A549 (cell line): Measurements from ENCODE around the gene TAF1. TPM values are rescaled to one million over a fixed set of nuclear protein-coding genes. Genes with fewer than 3 reads are reported as not detected.

Source experiments
- ATAC-seq, 2 experiments: fragments of 200-7000 bp in 1 of 2; fragments of >200 bp in 1 of 2; cut with Nextera tagmentation in 1 of 2; cut with Tn5 transposase in 1 of 2; 3 replicates each; pipeline versions ENCODE4 v1.8.0 to v1.9.1; 2018 to 2020; ENCODE audit warnings: mild to moderate bottlenecking in 1 of 2, moderate library complexity in 1 of 2
- CTCF ChIA-PET: fragments of 300-600 bp; sonication (Branson Sonifier 250); formaldehyde crosslinking; extraction: SDS; loops from one replicate; lab custom pipeline; 2021; ENCODE audit warnings: antibody characterized with exemption, inconsistent platforms; lab: Yijun Ruan, JAX
- POLR2A ChIA-PET: fragments of 350-600 bp; formaldehyde crosslinking; extraction: SDS; loops from one replicate; lab custom pipeline; 2021; ENCODE audit warnings: antibody characterized with exemption, inconsistent platforms; lab: Yijun Ruan, JAX
- DNase-seq, 2 experiments: peaks; one replicate each; pipeline versions ENCODE4 v3.0.0 to v3.0.0-alpha.2; 2011 to 2016; ENCODE audit warnings: low read depth in 1 of 2, low spot score in 1 of 2
- FAIRE-seq: peaks from 2 replicates; lab custom pipeline; 2011; peaks lifted over from hg19 to GRCh38; lab: Jason Lieb, UNC
- H3K27ac ChIP-seq, 2 experiments: fragments of >200 bp; sonication (Bioruptor Twin); formaldehyde crosslinking; 3 replicates each; pipeline ENCODE4 v1.5.1; 2016 to 2017
- H3K4me1 ChIP-seq: fragments of >200 bp; sonication (Bioruptor Twin); formaldehyde crosslinking; 3 replicates; pipeline ENCODE4 v1.6.1; 2016
- H3K4me2 ChIP-seq: fragments of >200 bp; sonication (Bioruptor Twin); formaldehyde crosslinking; 3 replicates; pipeline ENCODE4 v1.6.1; 2016
- H3K4me3 ChIP-seq: fragments of >200 bp; sonication (Bioruptor Twin); formaldehyde crosslinking; 3 replicates; pipeline ENCODE4 v1.5.1; 2016
- H3K9me3 ChIP-seq: fragments of >200 bp; sonication (Bioruptor Twin); formaldehyde crosslinking; 3 replicates; pipeline ENCODE4 v1.6.1; 2016
- CBX2 ChIP-seq: fragments of 200-600 bp; sonication (generic); IDR thresholded peaks from 2 replicates; pipeline ENCODE4 v1.6.1; 2016; ENCODE audit warnings: low read depth, mild to moderate bottlenecking, borderline replicate concordance
- CBX8 ChIP-seq: fragments of 200-600 bp; sonication (generic); IDR thresholded peaks from 2 replicates; pipeline ENCODE4 v1.6.1; 2016
- EHF ChIP-seq: fragments of 250-450 bp; sonication (Bioruptor Pico); IDR thresholded peaks from 2 replicates; pipeline ENCODE4 v1.5.0; 2020; ENCODE audit warnings: mild to moderate bottlenecking
- EHMT2 ChIP-seq: fragments of 200-600 bp; sonication (generic); IDR thresholded peaks from 2 replicates; pipeline ENCODE4 v1.6.1; 2016; ENCODE audit warnings: antibody characterized with exemption, low read depth, mild to moderate bottlenecking, moderate library complexity
- ESRRA ChIP-seq: fragments of 150-350 bp; IDR thresholded peaks from 2 replicates; pipeline ENCODE4 v1.6.1; 2014; ENCODE audit warnings: mild to moderate bottlenecking, low read length, borderline replicate concordance
- FOSB ChIP-seq: fragments of 250-450 bp; sonication (Bioruptor Pico); IDR thresholded peaks from 2 replicates; pipeline ENCODE4 v1.5.0; 2020; ENCODE audit warnings: mild to moderate bottlenecking, moderate library complexity
- FOSL2 ChIP-seq, 2 experiments: fragments of 450-650 bp in 1 of 2; fragments of >200 bp in 1 of 2; sonication (Bioruptor Twin) in 1 of 2; formaldehyde crosslinking; IDR thresholded peaks; 2 replicates each; pipeline versions ENCODE4 v1.5.0 to v1.6.1; 2016 to 2020; ENCODE audit warnings: mild to moderate bottlenecking in 1 of 2, moderate library complexity in 1 of 2
- HOXA7 ChIP-seq: fragments of 250-450 bp; sonication (Bioruptor Pico); IDR thresholded peaks from 2 replicates; pipeline ENCODE4 v1.5.0; 2020; ENCODE audit warnings: mild to moderate bottlenecking, moderate library complexity
- HOXB5 ChIP-seq: fragments of 250-450 bp; sonication (Bioruptor Pico); IDR thresholded peaks from 2 replicates; pipeline ENCODE4 v1.5.0; 2020; ENCODE audit warnings: mild to moderate bottlenecking, moderate library complexity
- JUNB ChIP-seq: fragments of >200 bp; sonication (Bioruptor Twin); formaldehyde crosslinking; IDR thresholded peaks from 2 replicates; pipeline ENCODE4 v1.6.1; 2016
- MYC ChIP-seq: IDR thresholded peaks from 2 replicates; pipeline ENCODE4 v1.6.1; 2012; ENCODE audit warnings: mild to moderate bottlenecking, inconsistent platforms, low read length, improper control_type of control experiment, borderline replicate concordance
- PHF8 ChIP-seq: fragments of 200-600 bp; sonication (generic); IDR thresholded peaks from 2 replicates; pipeline ENCODE4 v1.6.1; 2016; ENCODE audit warnings: low read depth, mild to moderate bottlenecking, antibody characterized with exemption, moderate library complexity, borderline replicate concordance
- POLR2A ChIP-seq: IDR thresholded peaks from 2 replicates; pipeline ENCODE4 v1.6.1; 2012; ENCODE audit warnings: mild to moderate bottlenecking, low read length
- POLR2AphosphoS2 ChIP-seq: conservative IDR thresholded peaks from 2 replicates; pipeline ENCODE4 v1.6.1; 2012; ENCODE audit warnings: low read length, improper control_type of control experiment, inconsistent platforms
- RARB ChIP-seq: fragments of 250-450 bp; sonication (Bioruptor Pico); IDR thresholded peaks from 2 replicates; pipeline ENCODE4 v1.8.0; 2021; ENCODE audit warnings: mild to moderate bottlenecking, moderate library complexity
- RCOR1 ChIP-seq: fragments of 150-350 bp; IDR thresholded peaks from 2 replicates; pipeline ENCODE4 v1.6.1; 2014; ENCODE audit warnings: antibody characterized with exemption, low read length, low read depth
- RFX5 ChIP-seq: fragments of 450-650 bp; IDR thresholded peaks from 2 replicates; pipeline ENCODE4 v1.7.1; 2014; ENCODE audit warnings: antibody characterized with exemption, mild to moderate bottlenecking, moderate library complexity
- SMC3 ChIP-seq: fragments of >200 bp; sonication (Bioruptor Twin); formaldehyde crosslinking; IDR thresholded peaks from 3 replicates; pipeline ENCODE4 v1.6.1; 2018; ENCODE audit warnings: inconsistent platforms
- ZC3H11A ChIP-seq: fragments of 450-650 bp; IDR thresholded peaks from 2 replicates; pipeline ENCODE4 v1.6.1; 2014; ENCODE audit warnings: antibody characterized with exemption, mild to moderate bottlenecking
- ZNF302 ChIP-seq: fragments of 250-450 bp; sonication (Bioruptor Pico); IDR thresholded peaks from 2 replicates; pipeline ENCODE4 v1.9.0; 2021; ENCODE audit warnings: inconsistent platforms, mild to moderate bottlenecking, moderate library complexity
- WGBS: methylation state at CpG from one replicate; pipeline ENCODE4 v1.1.6; 2017; ENCODE audit errors: missing lambda C conversion rate; 5-methylcytosine and 5-hydroxymethylcytosine counted together
- polyA plus RNA-seq, 4 experiments: library from polyadenylated mRNA; depleted of rRNA in 3 of 4; stranded (reverse); fragments of >200 nt; fragmentation: RNase III in 1 of 4; extraction: RNeasy Plus Mini Kit Qiagen cat#74134 plus additional on column Dnase treatment in 1 of 4; gene quantifications; 2 replicates in 3 of 4; 3 replicates in 1 of 4; pipeline ENCODE4 v1.2.3, GENCODE V29; 2011 to 2017
- TF ChIP-seq, protein P1 (sequence below): fragments of 250-450 bp; sonication (Bioruptor Pico); IDR thresholded peaks from 2 replicates; pipeline ENCODE4 v1.5.0; 2021; ENCODE audit warnings: mild to moderate bottlenecking, moderate library complexity, borderline replicate concordance
- TF ChIP-seq, protein P2 (sequence below): IDR thresholded peaks from 2 replicates; pipeline ENCODE4 v1.6.1; 2012; ENCODE audit warnings: low read depth, borderline replicate concordance
- TF ChIP-seq, protein P3 (sequence below): fragments of >200 bp; sonication (Bioruptor Twin); formaldehyde crosslinking; IDR thresholded peaks from 3 replicates; pipeline ENCODE4 v1.5.1; 2016
- TF ChIP-seq, protein P4 (sequence below): fragments of 150-350 bp; IDR thresholded peaks from 2 replicates; pipeline ENCODE4 v1.6.1; 2014; ENCODE audit warnings: low read depth, mild to moderate bottlenecking, low read length
- TF ChIP-seq, protein P5 (sequence below): fragments of >200 bp; sonication (Bioruptor Twin); formaldehyde crosslinking; IDR thresholded peaks from 2 replicates; pipeline ENCODE4 v1.6.1; 2016
- TF ChIP-seq, protein P6 (sequence below): fragments of 450-650 bp; IDR thresholded peaks from 2 replicates; pipeline ENCODE4 v1.6.1; 2014; ENCODE audit warnings: antibody characterized with exemption
- TF ChIP-seq, protein P7 (sequence below): fragments of 250-450 bp; sonication (Bioruptor Pico); IDR thresholded peaks from 2 replicates; pipeline ENCODE4 v1.5.0; 2020; ENCODE audit warnings: low read depth, mild to moderate bottlenecking, moderate library complexity

The TAF1 gene
- polyA plus RNA-seq, 2 of the 4 experiments (the other 2 are of a cell fraction), result 21.1 to 31.3 TPM

DNA sequence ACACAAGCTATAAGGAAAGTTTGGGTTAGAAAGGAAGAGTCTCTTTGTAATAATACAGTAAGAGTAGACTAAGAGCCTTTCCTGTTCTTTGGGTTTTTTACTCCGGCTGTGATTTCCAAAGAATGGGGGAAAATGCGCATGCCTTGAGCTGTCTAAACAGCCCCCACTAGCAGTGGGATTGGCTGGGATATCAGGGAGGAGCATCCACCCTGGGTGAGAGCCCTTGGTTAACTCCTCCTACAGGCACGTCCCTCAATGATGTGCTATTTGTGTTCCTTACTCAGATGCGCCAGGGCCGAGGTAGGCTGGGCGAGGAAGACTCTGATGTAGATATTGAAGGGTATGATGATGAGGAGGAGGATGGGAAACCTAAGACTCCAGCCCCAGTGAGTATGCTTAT is 92.7 kb downstream of the TAF1 start:
- FAIRE-seq, result no peak
- no peak overlapping the region for H3K27ac ChIP-seq
- no peak overlapping the region for H3K4me2 ChIP-seq
- H3K4me1 ChIP-seq, result no peaks in the 10 kb centered on the region
- ChIA-PET POLR2A (no interaction called here), CTCF (no interaction called here)
- WGBS, result 88% methylated on average over 6 of the region's 6 CpGs
- no peak for DNase-seq
- no peaks in the 10 kb centered on the region for H3K9me3 ChIP-seq
- TF ChIP-seq SMC3 (no peak), POLR2A (no peak), FOSL2 (IDR thresholded peaks at IDR 0.05) (no peak), FOSL2 (CRISPR knock-in tag; IDR thresholded peaks at IDR 0.05) (no peak), FOSB (no peak), CBX2 (no peak)
- TF ChIP-seq, protein P1, sequence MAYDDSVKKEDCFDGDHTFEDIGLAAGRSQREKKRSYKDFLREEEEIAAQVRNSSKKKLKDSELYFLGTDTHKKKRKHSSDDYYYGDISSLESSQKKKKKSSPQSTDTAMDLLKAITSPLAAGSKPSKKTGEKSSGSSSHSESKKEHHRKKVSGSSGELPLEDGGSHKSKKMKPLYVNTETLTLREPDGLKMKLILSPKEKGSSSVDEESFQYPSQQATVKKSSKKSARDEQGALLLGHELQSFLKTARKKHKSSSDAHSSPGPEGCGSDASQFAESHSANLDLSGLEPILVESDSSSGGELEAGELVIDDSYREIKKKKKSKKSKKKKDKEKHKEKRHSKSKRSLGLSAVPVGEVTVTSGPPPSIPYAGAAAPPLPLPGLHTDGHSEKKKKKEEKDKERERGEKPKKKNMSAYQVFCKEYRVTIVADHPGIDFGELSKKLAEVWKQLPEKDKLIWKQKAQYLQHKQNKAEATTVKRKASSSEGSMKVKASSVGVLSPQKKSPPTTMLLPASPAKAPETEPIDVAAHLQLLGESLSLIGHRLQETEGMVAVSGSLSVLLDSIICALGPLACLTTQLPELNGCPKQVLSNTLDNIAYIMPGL, result no peak
- TF ChIP-seq, protein P2, sequence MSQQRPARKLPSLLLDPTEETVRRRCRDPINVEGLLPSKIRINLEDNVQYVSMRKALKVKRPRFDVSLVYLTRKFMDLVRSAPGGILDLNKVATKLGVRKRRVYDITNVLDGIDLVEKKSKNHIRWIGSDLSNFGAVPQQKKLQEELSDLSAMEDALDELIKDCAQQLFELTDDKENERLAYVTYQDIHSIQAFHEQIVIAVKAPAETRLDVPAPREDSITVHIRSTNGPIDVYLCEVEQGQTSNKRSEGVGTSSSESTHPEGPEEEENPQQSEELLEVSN, result no peak
- no peak for ATAC-seq
- H3K4me3 ChIP-seq, result no peak overlapping the region

DNA sequence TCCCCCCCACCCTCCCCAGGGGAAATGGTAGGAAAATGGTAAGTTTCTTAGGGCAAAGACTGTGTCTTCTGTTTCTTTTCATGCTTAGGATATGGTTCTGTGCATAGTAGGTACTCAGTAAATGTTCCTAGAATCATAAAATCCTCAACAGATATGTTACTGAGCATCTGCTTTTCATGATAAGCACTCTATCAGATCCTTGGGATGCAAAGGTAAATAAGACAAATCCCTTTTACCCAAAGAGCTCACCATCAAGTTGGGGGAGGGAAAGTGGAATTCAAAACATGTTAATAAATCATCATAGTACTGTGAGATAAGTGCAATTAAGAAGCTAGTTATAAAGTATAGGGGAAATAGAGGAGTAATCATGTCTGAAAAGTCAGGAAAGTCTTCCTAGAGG is 98.8 kb downstream of the TAF1 start:
- FAIRE-seq (no peak), DNase-seq (no peak), ATAC-seq (no peak)
- TF ChIP-seq POLR2AphosphoS2 (no peak), PHF8 (no peak), EHMT2 (no peak), ESRRA (no peak)
- Histone ChIP-seq H3K9me3 (no peaks in the 10 kb centered on the region), H3K27ac (no peak overlapping the region), H3K4me1 (no peaks in the 10 kb centered on the region), H3K4me2 (no peak overlapping the region), H3K4me3 (no peak overlapping the region)
- POLR2A ChIA-PET, result interaction anchor here (0.6 kb wide), 1 partner anchor 99 kb away, joined by 3 read pairs; the partner anchor contains the start of gene TAF1
- CTCF ChIA-PET, result no interaction called here

DNA sequence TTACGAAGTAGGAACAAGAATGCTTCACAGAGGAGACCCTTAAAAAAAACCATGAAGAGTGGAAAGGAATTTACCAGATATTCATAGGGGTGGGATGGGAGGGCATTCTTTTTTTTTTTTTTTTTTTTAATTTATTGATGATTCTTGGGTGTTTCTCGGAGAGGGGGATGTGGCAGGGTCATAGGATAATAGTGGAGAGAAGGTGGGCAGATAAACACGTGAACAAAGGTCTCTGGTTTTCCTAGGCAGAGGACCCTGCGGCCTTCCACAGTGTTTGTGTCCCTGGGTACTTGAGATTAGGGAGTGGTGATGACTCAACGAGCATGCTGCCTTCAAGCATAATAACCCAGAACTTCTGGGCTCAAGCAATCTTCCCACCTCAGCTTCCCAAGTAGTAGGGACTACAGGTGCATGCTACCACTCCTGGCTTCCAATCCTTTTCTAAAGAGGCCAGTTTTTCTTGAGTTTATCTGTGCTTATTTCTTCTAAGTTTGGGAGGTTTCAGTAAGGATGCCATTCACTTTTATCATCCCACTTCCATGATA is 100.9 kb downstream of the TAF1 start:
- H3K27ac ChIP-seq, result no peak overlapping the region
- TF ChIP-seq, protein P3, sequence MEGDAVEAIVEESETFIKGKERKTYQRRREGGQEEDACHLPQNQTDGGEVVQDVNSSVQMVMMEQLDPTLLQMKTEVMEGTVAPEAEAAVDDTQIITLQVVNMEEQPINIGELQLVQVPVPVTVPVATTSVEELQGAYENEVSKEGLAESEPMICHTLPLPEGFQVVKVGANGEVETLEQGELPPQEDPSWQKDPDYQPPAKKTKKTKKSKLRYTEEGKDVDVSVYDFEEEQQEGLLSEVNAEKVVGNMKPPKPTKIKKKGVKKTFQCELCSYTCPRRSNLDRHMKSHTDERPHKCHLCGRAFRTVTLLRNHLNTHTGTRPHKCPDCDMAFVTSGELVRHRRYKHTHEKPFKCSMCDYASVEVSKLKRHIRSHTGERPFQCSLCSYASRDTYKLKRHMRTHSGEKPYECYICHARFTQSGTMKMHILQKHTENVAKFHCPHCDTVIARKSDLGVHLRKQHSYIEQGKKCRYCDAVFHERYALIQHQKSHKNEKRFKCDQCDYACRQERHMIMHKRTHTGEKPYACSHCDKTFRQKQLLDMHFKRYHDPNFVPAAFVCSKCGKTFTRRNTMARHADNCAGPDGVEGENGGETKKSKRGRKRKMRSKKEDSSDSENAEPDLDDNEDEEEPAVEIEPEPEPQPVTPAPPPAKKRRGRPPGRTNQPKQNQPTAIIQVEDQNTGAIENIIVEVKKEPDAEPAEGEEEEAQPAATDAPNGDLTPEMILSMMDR, result no peak
- TF ChIP-seq, protein P4, sequence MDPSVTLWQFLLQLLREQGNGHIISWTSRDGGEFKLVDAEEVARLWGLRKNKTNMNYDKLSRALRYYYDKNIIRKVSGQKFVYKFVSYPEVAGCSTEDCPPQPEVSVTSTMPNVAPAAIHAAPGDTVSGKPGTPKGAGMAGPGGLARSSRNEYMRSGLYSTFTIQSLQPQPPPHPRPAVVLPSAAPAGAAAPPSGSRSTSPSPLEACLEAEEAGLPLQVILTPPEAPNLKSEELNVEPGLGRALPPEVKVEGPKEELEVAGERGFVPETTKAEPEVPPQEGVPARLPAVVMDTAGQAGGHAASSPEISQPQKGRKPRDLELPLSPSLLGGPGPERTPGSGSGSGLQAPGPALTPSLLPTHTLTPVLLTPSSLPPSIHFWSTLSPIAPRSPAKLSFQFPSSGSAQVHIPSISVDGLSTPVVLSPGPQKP, result no peak
- TF ChIP-seq EHF (CRISPR knock-in tag), result no peak
- TF ChIP-seq HOXB5, result no peak
- TF ChIP-seq CBX8, result no peak
- TF ChIP-seq, protein P5, sequence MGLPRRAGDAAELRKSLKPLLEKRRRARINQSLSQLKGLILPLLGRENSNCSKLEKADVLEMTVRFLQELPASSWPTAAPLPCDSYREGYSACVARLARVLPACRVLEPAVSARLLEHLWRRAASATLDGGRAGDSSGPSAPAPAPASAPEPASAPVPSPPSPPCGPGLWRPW, result no peak
- no peak for TF ChIP-seq HOXA7 (CRISPR knock-in tag)
- TF ChIP-seq SMC3, result no peak
- TF ChIP-seq ZNF302 (CRISPR knock-in tag), result no peak
- no peak for TF ChIP-seq POLR2A
- TF ChIP-seq RARB, result no peak
- TF ChIP-seq JUNB, result no peak
- TF ChIP-seq ZC3H11A, result no peak
- TF ChIP-seq RFX5, result no peak
- no peak for TF ChIP-seq RCOR1
- TF ChIP-seq MYC, result no peak
- TF ChIP-seq, protein P6, sequence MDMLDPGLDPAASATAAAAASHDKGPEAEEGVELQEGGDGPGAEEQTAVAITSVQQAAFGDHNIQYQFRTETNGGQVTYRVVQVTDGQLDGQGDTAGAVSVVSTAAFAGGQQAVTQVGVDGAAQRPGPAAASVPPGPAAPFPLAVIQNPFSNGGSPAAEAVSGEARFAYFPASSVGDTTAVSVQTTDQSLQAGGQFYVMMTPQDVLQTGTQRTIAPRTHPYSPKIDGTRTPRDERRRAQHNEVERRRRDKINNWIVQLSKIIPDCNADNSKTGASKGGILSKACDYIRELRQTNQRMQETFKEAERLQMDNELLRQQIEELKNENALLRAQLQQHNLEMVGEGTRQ, result no peak
- TF ChIP-seq, protein P7, sequence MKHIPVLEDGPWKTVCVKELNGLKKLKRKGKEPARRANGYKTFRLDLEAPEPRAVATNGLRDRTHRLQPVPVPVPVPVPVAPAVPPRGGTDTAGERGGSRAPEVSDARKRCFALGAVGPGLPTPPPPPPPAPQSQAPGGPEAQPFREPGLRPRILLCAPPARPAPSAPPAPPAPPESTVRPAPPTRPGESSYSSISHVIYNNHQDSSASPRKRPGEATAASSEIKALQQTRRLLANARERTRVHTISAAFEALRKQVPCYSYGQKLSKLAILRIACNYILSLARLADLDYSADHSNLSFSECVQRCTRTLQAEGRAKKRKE (CRISPR knock-in tag), result no peak
- FAIRE-seq, result no peak
- H3K4me3 ChIP-seq, result no peak overlapping the region
- no peaks in the 10 kb centered on the region for H3K9me3 ChIP-seq
- no peak for DNase-seq
- 80% methylated on average over 5 of the region's 5 CpGs for WGBS
- ChIA-PET POLR2A (interaction anchor here (0.7 kb wide), 1 partner anchor 12 kb away, joined by 5 read pairs; no protein-coding TSS in a partner anchor), CTCF (no interaction called here)
- H3K4me1 ChIP-seq, result no peaks in the 10 kb centered on the region
- ATAC-seq, result no peak
- no peak overlapping the region for H3K4me2 ChIP-seq
